ENCODE data around the gene TEX19.
"Not testable (repeated sequence)": the region's sequence is repeated elsewhere in the genome, so short reads cannot be mapped to it uniquely, and the experiment has no call there.

The TEX19 gene

GRCh38 chr17:82374626-82375331 lies 15.7 kb downstream of the TEX19 start:
- ChIA-PET POLR2A (no interaction called here), CTCF (no interaction called here)
- TF ChIP-seq TARDBP (IDR thresholded peaks at IDR 0.05): no peak
- DNase-seq (ENCODE audit: extremely low spot score): no peak

DNA sequence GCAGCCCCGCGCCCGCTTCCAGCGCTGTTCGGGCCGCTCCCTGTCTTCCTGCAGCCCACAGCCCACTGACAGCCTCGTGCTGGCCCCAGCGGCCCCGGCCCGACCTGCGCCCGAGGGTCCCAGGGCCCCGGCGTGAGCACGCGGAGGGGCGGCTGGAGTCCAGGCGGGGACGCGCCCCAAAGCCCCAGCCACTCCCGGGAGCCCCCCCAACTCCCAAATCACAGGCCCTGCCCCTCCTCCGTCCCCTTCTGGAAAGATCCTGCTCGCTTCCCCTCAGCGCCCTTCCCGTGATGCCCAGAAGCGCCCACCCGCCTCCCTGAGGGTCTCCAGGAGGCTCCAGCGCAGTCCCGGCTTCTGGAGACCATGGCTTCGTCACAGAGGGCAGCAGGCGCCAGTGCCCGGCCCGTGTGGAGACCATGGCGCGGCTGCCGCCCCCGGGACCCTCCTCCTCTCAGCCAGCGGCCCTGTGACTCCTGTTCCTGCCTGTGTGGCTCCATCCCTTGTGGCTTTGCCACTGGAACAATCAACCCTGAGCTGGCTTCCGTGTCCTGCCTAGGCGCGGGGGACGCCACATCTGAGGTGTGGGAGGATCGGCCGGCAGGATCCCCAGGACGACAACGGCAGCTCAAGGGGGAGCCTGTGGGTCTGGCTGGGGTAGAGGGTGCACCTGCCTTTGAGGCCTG lies 16.5 kb downstream of the TEX19 start:
- POLR2A ChIA-PET: no interaction called here
- CTCF ChIA-PET: no interaction called here
- DNase-seq (ENCODE audit: extremely low spot score): no peak
- TF ChIP-seq LEF1 (IDR thresholded peaks at IDR 0.05; ENCODE audit: borderline replicate concordance): no peak
- no peak for TF ChIP-seq L3MBTL2 (conservative IDR thresholded peaks at IDR 0.05)
- TF ChIP-seq NFRKB (IDR thresholded peaks at IDR 0.05): no peak
- TF ChIP-seq BHLHE40 (IDR thresholded peaks at IDR 0.05; ENCODE audit: borderline replicate concordance): no peak
- no peak for TF ChIP-seq FOXM1 (IDR thresholded peaks at IDR 0.05; ENCODE audit: borderline replicate concordance)
- TF ChIP-seq, protein P1, sequence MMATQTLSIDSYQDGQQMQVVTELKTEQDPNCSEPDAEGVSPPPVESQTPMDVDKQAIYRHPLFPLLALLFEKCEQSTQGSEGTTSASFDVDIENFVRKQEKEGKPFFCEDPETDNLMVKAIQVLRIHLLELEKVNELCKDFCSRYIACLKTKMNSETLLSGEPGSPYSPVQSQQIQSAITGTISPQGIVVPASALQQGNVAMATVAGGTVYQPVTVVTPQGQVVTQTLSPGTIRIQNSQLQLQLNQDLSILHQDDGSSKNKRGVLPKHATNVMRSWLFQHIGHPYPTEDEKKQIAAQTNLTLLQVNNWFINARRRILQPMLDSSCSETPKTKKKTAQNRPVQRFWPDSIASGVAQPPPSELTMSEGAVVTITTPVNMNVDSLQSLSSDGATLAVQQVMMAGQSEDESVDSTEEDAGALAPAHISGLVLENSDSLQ (IDR thresholded peaks at IDR 0.05): no peak
- TF ChIP-seq TARDBP (IDR thresholded peaks at IDR 0.05): no peak
- TF ChIP-seq ARNT (IDR thresholded peaks at IDR 0.05): no peak
- no peak for TF ChIP-seq SP1 (IDR thresholded peaks at IDR 0.05)
- no peak for TF ChIP-seq ZNF384 (IDR thresholded peaks at IDR 0.05)
- no peak for TF ChIP-seq FOXA1 (IDR thresholded peaks at IDR 0.05)
- no peak for TF ChIP-seq CTBP1 (IDR thresholded peaks at IDR 0.05; ENCODE audit: borderline replicate concordance)
- no peak for TF ChIP-seq SUZ12 (IDR thresholded peaks at IDR 0.05)
- TF ChIP-seq HDGF (IDR thresholded peaks at IDR 0.05; ENCODE audit: borderline replicate concordance): no peak
- TF ChIP-seq ELF4 (IDR thresholded peaks at IDR 0.05): no peak
- no peak for TF ChIP-seq FOXK2 (IDR thresholded peaks at IDR 0.05)

DNA sequence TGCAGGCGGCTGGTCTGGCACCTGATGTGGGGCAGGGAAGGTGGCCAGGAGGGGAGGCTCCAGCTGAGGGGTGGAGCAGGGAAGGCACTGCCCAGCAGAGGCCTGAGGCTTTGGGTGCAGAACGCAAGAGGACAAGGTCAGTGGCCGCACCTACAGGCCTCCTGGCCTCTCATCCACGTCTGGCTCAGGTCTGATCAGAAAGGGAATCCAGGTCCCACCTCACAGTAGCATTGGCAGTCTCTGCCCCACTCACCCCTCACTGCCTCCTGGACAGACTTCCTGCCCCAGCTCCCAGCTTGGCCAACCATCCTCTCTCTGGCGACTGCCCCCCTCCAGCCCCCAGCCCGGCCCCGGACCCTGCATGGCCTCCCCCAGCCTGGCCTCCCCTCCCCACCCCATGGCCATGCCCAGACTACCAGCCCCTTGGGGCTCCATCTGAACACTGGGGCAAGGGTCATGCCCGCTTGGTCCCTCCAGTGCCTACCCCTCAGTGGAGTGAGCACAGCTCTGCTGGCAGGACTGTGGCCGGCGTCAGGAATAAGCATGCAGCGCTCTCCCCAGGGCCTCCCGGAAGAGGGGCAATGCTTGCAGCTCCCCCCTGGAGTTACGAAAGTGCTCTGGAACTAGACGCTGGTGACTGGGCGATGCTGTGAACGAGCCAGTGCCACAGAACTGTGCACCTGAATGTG lies 17.1 kb downstream of the TEX19 start:
- no peak for DNase-seq (ENCODE audit: extremely low spot score)
- TF ChIP-seq, protein P1 (IDR thresholded peaks at IDR 0.05): no peak
- no peak for TF ChIP-seq NFRKB (IDR thresholded peaks at IDR 0.05)
- TF ChIP-seq SP1 (IDR thresholded peaks at IDR 0.05): no peak
- no peak for TF ChIP-seq ZNF384 (IDR thresholded peaks at IDR 0.05)
- TF ChIP-seq CTBP1 (IDR thresholded peaks at IDR 0.05; ENCODE audit: borderline replicate concordance): no peak
- no peak for TF ChIP-seq FOXM1 (IDR thresholded peaks at IDR 0.05; ENCODE audit: borderline replicate concordance)
- TF ChIP-seq HDGF (IDR thresholded peaks at IDR 0.05; ENCODE audit: borderline replicate concordance): no peak
- no peak for TF ChIP-seq FOXA1 (IDR thresholded peaks at IDR 0.05)
- TF ChIP-seq ARNT (IDR thresholded peaks at IDR 0.05): no peak
- TF ChIP-seq FOXK2 (IDR thresholded peaks at IDR 0.05): no peak
- TF ChIP-seq L3MBTL2 (conservative IDR thresholded peaks at IDR 0.05): no peak
- no peak for TF ChIP-seq SUZ12 (IDR thresholded peaks at IDR 0.05)
- no peak for TF ChIP-seq LEF1 (IDR thresholded peaks at IDR 0.05; ENCODE audit: borderline replicate concordance)
- no peak for TF ChIP-seq BHLHE40 (IDR thresholded peaks at IDR 0.05; ENCODE audit: borderline replicate concordance)
- CTCF ChIA-PET: no interaction called here
- POLR2A ChIA-PET: no interaction called here

GRCh38 chr17:82377294-82377693 lies 18.2 kb downstream of the TEX19 start:
- POLR2A ChIA-PET: interaction anchor here (1.3 kb wide), 1 partner anchor 15 kb away, joined by 3 read pairs; no protein-coding TSS in a partner anchor
- CTCF ChIA-PET; DNase-seq (ENCODE audit: extremely low spot score): not testable (repeated sequence)

DNA sequence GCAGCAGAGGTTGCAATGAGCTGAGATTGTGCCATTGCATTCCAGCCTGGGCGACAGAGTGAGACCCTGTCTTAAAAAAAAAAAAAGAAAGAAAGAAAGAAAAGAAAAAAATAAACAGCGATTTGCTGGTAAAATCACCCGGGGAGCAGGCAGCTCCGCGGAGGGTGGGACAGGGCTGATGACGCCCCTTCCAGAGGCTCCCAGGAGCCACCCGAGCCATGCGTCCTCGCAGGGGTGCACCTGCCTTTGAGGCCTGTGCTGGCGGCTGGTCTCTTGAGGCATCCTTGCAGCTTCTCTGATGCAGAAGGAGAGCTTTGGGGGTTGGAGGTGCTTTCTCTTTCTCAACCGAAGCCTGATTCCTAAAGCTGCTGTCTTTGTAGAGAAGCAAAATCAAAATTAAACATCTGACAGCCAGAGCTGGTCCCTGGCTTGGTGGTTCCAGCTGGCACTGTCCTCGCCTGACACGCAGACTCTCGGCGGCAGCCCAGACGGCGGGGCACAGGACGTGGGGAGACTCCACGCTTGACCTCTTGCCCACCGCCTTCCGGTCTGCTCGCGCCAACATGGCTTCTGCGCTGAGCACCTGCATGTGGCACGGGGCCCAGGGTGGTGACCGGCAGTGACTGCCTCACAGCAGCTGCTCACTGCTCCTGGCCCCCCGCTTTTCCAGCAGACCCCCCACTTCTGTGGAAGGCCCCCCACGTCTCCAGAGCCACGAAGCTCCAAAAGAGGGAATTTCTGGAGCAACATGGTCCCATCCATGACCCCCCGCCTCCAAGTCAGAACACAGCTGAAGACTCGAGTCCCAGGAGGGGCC lies 19.1 kb downstream of the TEX19 start:
- ChIA-PET CTCF (interaction anchor here (1.0 to 1.3 kb wide), 2 partner anchors 12 to 172 kb away, joined by 3 read pairs; no protein-coding TSS in a partner anchor), POLR2A (interaction anchor here (1.0 to 1.4 kb wide), 3 partner anchors 10 to 16 kb away, joined by 3 to 4 read pairs (median 3); no protein-coding TSS in a partner anchor)
- no peak for DNase-seq (ENCODE audit: extremely low spot score)
- TF ChIP-seq L3MBTL2 (conservative IDR thresholded peaks at IDR 0.05): no peak
- TF ChIP-seq ZNF384 (IDR thresholded peaks at IDR 0.05): no peak
- TF ChIP-seq TARDBP (IDR thresholded peaks at IDR 0.05): no peak
- no peak for TF ChIP-seq FOXK2 (IDR thresholded peaks at IDR 0.05)
- no peak for TF ChIP-seq LEF1 (IDR thresholded peaks at IDR 0.05; ENCODE audit: borderline replicate concordance)
- TF ChIP-seq HDGF (IDR thresholded peaks at IDR 0.05; ENCODE audit: borderline replicate concordance): no peak
- TF ChIP-seq FOXM1 (IDR thresholded peaks at IDR 0.05; ENCODE audit: borderline replicate concordance): no peak
- TF ChIP-seq SUZ12 (IDR thresholded peaks at IDR 0.05): no peak
- no peak for TF ChIP-seq NFRKB (IDR thresholded peaks at IDR 0.05)
- no peak for TF ChIP-seq CTBP1 (IDR thresholded peaks at IDR 0.05; ENCODE audit: borderline replicate concordance)
- TF ChIP-seq FOXA1 (IDR thresholded peaks at IDR 0.05): no peak
- TF ChIP-seq SP1 (IDR thresholded peaks at IDR 0.05): no peak
- TF ChIP-seq ELF4 (IDR thresholded peaks at IDR 0.05): no peak
- TF ChIP-seq ARNT (IDR thresholded peaks at IDR 0.05): no peak
- no peak for TF ChIP-seq BHLHE40 (IDR thresholded peaks at IDR 0.05; ENCODE audit: borderline replicate concordance)
- TF ChIP-seq, protein P1 (IDR thresholded peaks at IDR 0.05): no peak

Measured in HEK293T (cell line).